Globus pallidus (tissue), 1 donor: ENCODE data around the gene B4GALT7.
"Not testable (repeated sequence)": the region's sequence is repeated elsewhere in the genome, so short reads cannot be mapped to it uniquely, and the experiment has no call there.

Source experiments
- DNase-seq: peaks from one replicate; pipeline ENCODE4 v3.0.0-alpha.2; 2015; ENCODE audit warnings: low spot score

B4GALT7 gene

DNA sequence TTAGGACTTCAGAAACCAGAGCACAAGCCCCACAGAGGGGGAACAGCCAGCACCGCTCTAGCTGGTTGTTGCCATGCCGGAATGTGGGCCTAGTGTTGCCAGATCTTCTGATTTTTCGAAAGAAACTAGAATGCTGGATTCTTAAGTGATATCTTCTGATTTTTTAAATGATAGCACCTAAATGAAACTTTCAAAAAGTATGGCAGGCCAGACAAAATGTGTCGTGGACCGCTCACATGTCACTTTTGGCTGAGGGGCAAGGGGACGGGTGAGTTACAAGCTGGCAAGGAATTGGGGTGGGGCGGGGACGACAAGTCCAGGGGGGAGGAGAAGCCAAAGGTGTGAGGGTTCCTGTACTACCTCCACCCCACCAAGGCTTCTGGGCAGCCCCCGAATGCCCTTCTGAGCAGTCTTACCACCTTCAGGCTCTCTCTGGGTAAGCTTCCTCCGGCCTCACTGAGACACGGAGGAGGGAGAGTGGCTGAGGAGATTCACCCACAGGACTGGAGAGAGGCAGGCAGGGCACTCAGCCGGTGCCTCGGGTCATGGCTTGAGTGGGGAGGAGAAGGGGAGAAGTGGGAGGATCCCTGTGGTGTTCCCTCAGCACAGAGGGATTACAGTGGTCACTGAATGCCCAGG lies 10.3 kb downstream of the B4GALT7 start:
- DNase-seq: no peak

GRCh38 chr5:177610770-177611445 lies 11.0 kb downstream of the B4GALT7 start:
- no peak for DNase-seq

DNA sequence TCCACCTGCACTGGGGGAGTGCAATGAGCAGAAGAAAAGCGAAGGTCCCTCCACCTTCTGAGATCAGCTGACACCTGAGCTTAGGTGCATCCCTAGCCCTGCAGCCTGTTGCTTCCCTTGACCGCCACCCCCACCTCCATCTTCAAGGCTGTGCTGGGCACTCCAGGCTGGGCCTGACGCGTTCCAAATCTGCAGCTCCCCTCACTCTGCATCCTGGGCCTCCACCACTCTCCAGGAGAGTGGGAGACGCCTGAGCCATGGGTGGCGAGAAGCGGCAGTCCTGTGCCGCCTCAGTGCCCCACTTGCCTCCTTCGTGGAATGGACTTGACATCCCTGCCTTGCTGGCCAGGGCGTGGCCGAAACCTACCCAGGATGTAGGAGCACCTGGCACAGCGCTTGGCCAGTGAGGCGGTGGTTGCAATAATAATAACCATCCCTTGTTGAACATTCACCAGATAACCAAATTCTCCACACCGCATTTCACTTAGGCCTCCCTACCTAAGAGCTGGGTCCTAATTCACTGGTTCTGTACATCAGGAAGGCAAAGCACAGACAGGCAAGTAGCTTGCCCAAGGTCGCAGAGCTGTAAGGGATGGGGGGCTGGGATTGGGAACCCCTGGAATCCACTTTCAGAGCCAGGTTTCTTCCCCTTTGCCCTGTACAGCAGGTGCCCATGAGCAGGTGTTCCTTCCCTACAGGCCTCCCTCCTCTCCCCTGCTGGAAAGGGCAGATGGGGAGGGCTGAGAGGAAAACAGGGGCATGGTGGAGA lies 11.7 kb downstream of the B4GALT7 start:
- DNase-seq: no peak

- DNase-seq: no peak
Observed at GRCh38 chr5:177612215-177612673, 12.3 kb downstream of the B4GALT7 start.

GRCh38 chr5:177620560-177620959 lies 20.6 kb downstream of the B4GALT7 start:
- no peak for DNase-seq

- not testable (repeated sequence) for DNase-seq
Observed at GRCh38 chr5:177624172-177624571, 24.2 kb downstream of the B4GALT7 start.

DNA sequence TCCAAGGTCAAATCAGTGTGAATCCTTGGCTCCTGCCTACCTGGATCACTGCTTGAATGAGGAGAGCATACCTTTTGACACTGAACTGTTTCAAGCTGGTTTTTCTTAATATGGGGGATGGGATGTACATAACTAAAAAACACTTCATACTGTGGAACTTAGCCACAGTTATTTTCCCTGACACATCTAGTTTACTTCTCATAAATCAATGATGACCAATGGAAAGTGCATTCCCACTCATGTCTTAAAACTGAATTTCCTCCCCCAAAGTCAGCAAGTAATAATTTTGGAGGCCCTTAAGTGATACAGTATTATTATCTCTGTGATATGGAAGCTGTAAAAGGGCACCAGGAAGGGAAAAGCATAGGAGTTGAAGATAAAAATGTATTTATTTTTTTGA lies 30.3 kb downstream of the B4GALT7 start:
- DNase-seq: not testable (repeated sequence)

DNA sequence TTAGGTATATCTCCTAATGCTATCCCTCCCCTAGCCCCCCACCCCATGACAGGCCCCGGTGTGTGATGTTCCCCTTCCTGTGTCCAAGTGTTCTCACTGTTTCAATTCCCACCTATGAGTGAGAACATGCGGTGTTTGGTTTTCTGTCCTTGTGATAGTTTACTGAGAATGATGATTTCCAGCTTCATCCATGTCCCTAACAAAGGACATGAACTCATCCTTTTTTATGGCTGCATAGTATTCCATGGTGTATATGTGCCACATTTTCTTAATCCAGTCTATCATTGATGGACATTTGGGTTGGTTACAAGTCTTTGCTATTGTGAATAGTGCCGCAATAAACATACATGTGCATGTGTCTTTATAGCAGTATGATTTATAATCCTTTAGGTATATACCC lies 35.0 kb downstream of the B4GALT7 start:
- not testable (repeated sequence) for DNase-seq

DNA sequence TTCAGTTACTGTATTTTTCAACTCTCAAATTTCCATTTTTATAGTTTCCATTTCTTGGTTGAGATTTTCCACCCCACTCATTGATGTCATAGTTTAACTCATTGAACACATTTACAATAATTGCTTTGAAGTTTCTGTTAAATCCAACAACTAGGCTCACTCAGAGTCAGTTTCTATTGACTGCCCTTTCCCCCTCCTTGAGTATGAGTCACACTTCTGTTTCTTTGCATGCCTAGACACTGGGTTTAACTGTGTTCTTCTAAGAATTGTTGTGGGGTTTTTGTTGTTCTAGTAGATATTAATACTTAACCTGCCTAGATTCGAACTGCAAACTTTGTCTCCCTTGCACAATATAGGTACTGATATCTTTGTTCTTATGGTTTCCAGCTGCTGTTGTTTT lies 45.5 kb downstream of the B4GALT7 start:
- not testable (repeated sequence) for DNase-seq

DNA sequence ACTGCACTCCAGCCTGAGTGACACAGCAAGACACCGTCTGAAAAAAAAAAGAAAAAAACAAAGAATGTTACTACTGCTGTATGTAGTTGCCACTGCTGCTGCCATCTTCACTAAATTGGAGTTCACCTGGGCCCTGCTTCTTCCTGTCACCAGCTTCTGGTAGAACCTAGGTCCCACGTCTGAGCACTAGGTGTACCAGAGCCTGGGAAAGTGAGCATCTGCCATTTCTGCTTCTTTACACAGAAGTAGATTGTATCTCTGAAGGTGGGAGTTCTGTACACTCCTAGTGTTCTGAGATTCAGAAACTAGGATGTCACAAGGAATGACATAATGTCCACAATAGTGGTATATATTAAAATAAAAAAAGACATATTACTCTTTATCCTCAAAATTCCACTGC lies 51.3 kb downstream of the B4GALT7 start:
- not testable (repeated sequence) for DNase-seq

DNA sequence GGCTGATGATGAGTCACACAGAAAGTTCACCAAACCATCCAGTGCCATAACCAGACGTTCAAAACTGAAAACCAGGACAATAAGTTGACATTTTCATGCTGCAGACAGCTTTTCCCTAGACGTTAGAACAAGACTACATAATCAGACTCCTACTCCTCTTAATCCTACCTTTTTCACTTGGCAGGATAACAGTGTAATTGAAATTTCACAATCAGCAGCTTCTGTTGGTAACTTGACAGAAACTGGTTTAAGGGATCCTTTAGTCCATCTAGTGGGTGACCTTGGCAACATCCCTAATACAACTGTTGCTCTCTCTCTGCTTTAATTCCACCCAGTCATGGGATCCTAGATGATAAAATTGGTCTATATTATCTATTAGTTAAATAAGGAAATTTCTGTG lies 57.9 kb downstream of the B4GALT7 start:
- DNase-seq: not testable (repeated sequence)

DNA sequence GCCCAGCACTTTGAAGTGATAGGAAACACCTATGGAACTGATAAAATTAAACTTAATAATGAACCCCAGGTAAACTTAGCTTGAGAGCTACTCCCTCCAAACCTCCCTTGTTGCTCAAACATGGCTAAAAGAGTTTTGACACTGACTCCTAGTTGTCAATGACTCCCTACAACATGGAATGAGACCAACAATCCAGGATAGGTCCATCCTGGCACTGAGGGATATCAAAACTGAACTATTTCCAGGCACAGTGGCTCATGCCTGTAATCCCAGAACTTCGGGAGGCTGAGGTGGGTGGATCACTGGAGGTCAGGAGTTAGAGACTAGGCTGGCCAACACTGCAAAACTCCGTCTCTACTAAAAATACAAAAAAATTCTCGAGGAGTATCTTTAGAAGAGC lies 58.6 kb downstream of the B4GALT7 start:
- not testable (repeated sequence) for DNase-seq
